HL-60 (cell line): Measurements from ENCODE around the gene LY86.

Source experiments
- DNase-seq, 2 experiments: peaks; one replicate each; pipeline ENCODE4 v3.0.0-alpha.2; 2010 to 2020; ENCODE audit warnings: low read depth in 1 of 2, low spot score in 1 of 2
- H3K27ac ChIP-seq: fragments of 250-450 bp; sonication (Bioruptor Pico); replicated peaks from 2 replicates; pipeline ENCODE4 v1.5.1; 2020; ENCODE audit warnings: mild to moderate bottlenecking, moderate library complexity
- H3K27me3 ChIP-seq: fragments of 250-450 bp; sonication (Bioruptor Pico); 2 replicates; pipeline ENCODE4 v1.5.1; 2021; ENCODE audit warnings: mild to moderate bottlenecking, moderate library complexity; ENCODE audit not compliant: insufficient read depth, poor library complexity, severe bottlenecking
- H3K4me3 ChIP-seq: replicated peaks from 2 replicates; pipeline ENCODE4 v1.5.1; 2011; ENCODE audit warnings: mild to moderate bottlenecking, control low read depth, low read length; ENCODE audit not compliant: insufficient read depth
- GABPA ChIP-seq: IDR thresholded peaks from 2 replicates; pipeline ENCODE4 v1.6.1; 2012; ENCODE audit warnings: low read depth
- POLR2AphosphoS5 ChIP-seq: IDR thresholded peaks from 2 replicates; pipeline ENCODE4 v1.6.1; 2012; ENCODE audit warnings: low read depth
- REST ChIP-seq: IDR thresholded peaks from 2 replicates; pipeline ENCODE4 v1.6.1; 2012; ENCODE audit warnings: low read depth; ENCODE audit not compliant: insufficient replicate concordance
- SPI1 ChIP-seq: IDR thresholded peaks from 2 replicates; pipeline ENCODE4 v1.6.1; 2012; ENCODE audit warnings: low read depth, mild to moderate bottlenecking, borderline replicate concordance
- TF ChIP-seq, protein P1 (sequence below): IDR thresholded peaks from one replicate; pipeline ENCODE4 v1.5.1; 2011; ENCODE audit warnings: low read length, control low read depth, inconsistent platforms; ENCODE audit not compliant: insufficient read depth

Gene LY86

GRCh38 chr6:6649824-6650349 lies 61.4 kb downstream of the LY86 start:
- TF ChIP-seq POLR2AphosphoS5, result no peak
- TF ChIP-seq REST, result no peak
- no peak for TF ChIP-seq SPI1
- no peak for TF ChIP-seq GABPA
- Histone ChIP-seq H3K4me3 (no peak overlapping the region), H3K27me3 (no peaks in the 10 kb centered on the region), H3K27ac (no peak overlapping the region)
- DNase-seq, result no peak

DNA sequence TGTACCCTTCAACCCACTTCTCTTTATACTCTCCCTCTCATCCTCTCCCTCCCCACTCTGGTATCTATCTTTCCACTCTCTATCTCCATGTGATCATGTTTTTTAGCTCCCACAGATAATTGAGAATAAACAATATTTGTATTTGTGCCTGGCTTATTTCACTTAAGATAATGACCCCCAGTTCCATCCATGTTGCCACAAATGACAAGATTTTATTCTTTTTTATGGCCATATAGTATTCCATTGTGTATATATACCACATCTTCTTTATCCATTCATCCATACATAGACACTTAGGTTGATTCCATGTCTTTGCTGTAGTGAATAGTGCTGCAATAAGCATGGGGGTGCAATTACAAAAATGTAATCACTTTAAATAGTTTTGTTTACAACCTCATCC lies 62.3 kb downstream of the LY86 start:
- TF ChIP-seq SPI1 (no peak), POLR2AphosphoS5 (no peak), REST (no peak), GABPA (no peak)
- TF ChIP-seq, protein P1, sequence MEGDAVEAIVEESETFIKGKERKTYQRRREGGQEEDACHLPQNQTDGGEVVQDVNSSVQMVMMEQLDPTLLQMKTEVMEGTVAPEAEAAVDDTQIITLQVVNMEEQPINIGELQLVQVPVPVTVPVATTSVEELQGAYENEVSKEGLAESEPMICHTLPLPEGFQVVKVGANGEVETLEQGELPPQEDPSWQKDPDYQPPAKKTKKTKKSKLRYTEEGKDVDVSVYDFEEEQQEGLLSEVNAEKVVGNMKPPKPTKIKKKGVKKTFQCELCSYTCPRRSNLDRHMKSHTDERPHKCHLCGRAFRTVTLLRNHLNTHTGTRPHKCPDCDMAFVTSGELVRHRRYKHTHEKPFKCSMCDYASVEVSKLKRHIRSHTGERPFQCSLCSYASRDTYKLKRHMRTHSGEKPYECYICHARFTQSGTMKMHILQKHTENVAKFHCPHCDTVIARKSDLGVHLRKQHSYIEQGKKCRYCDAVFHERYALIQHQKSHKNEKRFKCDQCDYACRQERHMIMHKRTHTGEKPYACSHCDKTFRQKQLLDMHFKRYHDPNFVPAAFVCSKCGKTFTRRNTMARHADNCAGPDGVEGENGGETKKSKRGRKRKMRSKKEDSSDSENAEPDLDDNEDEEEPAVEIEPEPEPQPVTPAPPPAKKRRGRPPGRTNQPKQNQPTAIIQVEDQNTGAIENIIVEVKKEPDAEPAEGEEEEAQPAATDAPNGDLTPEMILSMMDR, result no peak

GRCh38 chr6:6651335-6651734 lies 62.8 kb downstream of the LY86 start:
- H3K4me3 ChIP-seq, result no peak overlapping the region
- no peak for TF ChIP-seq SPI1
- TF ChIP-seq REST, result no peak
- TF ChIP-seq, protein P1, result no peak
- TF ChIP-seq GABPA, result no peak
- DNase-seq, result no peak
- no peak overlapping the region for H3K27ac ChIP-seq
- no peaks in the 10 kb centered on the region for H3K27me3 ChIP-seq

More for the DNA sequence above, 62.3 kb downstream of the LY86 start:
- H3K27ac ChIP-seq, result no peak overlapping the region
- no peaks in the 10 kb centered on the region for H3K27me3 ChIP-seq
- no peak for DNase-seq
- no peak overlapping the region for H3K4me3 ChIP-seq

- DNase-seq, result no peak
- H3K27me3 ChIP-seq, result no peaks in the 10 kb centered on the region
- TF ChIP-seq GABPA (no peak), POLR2AphosphoS5 (no peak), SPI1 (no peak), REST (no peak)
- TF ChIP-seq, protein P1, result no peak
- no peak overlapping the region for H3K27ac ChIP-seq
- no peak overlapping the region for H3K4me3 ChIP-seq
These were observed 64.4 kb downstream of the LY86 start for GRCh38 chr6:6652932-6653331.
